ENCODE data around the gene MAPK4.

GRCh38 chr18:50622865-50623393 is 63.0 kb downstream of the MAPK4 start:
- TF ChIP-seq POLR2AphosphoS5 (IDR thresholded peaks at IDR 0.05) (no peak), POLR2A (IDR thresholded peaks at IDR 0.05) (no peak)

Data from upper lobe of left lung (tissue), 4 donors.